ENCODE results near the gene DPYSL4.
A peak's percentile ranks its signal among the peaks of the same experiment; 100 is the strongest.
"Not testable (repeated sequence)": the region's sequence is repeated elsewhere in the genome, so short reads cannot be mapped to it uniquely, and the experiment has no call there.

Gene DPYSL4

DNA sequence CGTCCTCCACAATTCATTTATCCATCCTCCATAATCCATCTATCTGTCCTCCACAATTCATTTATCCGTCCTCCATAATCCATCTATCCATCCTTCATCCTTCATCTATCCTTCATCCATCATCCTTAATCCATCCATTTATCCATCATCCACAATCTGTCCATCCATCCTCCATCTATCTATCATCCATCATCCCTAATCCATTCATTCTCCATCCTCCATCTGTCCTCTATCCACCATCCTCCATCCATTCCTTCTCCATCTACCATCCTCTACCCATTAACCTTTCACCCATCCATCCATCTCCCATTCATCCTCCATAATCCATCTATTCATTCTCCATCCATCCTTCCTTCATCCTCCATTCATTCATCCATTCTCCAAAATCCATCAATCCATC, 36.0 kb upstream of the DPYSL4 start:
- no peak for DNase-seq

GRCh38 chr10:132151286-132151950, 35.3 kb upstream of the DPYSL4 start:
- DNase-seq: no peak

DNA sequence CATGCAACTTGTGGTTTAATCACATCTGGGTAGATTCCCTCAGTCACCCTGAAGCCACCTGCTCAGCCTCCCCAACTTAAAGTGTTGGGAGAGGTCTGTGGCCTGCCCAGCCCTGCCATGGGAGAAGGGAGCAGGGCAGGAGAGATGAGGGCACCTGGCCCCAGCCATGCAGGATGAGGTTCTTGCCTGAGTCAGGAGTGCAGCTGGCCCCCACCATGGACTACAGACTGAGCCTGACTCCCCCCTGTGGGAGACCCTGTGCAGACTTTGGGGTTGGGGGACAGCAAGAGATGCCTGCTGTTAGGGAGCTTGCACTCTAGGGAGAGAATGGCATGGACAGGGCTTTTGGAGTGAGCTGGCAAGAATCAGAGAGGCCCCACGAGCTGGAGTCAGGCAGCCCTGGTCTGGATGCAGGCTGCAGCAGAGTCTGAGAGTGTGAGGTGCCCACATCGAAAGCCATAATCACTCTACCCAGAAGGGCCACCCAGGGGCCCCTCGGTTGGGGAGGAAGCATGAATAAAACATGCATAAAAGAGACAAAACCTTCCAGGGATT, 34.7 kb upstream of the DPYSL4 start:
- no peak for DNase-seq

DNA sequence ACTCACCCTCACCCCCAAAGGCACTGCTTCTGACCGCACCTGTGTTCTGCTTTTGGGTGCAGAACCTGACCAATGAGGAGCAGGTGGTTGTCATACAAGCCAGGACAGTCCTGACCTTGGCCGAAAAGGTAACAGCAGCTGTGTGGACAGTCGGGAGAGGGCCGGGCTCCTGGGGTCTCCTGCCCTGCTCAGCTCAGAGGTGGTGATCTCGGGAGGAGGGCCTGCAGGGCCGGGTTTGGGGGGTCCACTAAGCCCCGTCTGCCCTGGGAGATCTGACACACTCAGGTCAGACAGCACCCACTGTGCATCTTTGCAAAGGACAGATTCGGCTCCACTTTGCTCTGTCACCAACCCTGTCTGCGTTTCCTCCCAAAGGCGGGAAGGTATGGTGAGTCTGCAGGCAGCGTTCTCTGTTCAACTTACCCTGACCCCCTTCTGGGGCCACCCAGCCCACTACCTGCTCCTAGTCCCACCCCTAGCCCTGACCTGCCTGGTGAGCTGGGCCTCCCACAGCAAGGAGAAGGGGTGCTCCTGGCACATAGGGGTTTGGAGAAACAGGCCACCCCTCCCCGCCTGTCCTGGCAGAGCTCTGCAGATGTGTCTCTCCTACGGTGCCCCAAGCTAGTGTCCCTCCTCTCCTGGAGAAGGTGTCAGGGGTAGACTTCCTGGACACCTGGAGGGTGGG, 33.7 kb upstream of the DPYSL4 start:
- no peak for DNase-seq

GRCh38 chr10:132153616-132154217, 33.0 kb upstream of the DPYSL4 start:
- no peak for DNase-seq

DNA sequence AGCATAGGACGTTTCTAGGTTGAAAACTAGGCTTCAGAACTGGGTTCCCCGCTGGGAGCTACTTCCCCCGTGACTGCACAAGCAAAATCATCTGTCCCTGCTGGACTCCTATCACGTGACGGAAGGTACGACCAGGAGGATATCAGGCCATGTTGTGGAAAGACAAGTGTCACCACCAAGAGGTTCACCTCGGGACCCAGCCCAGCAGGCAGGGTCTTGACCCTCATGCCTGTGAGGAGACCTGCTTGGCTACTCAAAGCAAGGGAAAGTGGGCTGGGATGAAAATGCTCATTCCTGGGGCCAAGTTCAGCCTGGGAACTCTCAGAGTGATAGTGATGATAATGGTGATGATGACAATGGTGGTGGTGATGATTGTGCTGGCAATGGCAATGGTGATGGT, 32.3 kb upstream of the DPYSL4 start:
- DNase-seq: no peak

DNA sequence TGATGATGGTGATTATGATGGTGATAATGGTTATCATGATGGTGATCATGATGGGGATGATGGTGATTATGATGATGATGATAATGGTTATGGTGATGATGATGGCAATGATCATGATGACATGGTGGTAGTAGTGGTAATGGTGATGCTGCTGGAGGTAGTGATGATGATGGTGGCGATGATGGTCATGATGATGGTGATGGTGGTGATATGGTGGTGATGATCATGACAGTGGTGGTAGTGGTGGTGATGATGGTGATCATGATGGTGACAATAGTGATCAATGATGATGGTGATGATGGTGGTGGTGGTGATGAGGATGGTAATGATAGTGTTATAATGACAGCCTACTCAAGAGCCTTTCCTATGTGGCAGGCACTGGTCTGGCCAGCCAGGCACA, 31.8 kb upstream of the DPYSL4 start:
- no peak for DNase-seq

DNA sequence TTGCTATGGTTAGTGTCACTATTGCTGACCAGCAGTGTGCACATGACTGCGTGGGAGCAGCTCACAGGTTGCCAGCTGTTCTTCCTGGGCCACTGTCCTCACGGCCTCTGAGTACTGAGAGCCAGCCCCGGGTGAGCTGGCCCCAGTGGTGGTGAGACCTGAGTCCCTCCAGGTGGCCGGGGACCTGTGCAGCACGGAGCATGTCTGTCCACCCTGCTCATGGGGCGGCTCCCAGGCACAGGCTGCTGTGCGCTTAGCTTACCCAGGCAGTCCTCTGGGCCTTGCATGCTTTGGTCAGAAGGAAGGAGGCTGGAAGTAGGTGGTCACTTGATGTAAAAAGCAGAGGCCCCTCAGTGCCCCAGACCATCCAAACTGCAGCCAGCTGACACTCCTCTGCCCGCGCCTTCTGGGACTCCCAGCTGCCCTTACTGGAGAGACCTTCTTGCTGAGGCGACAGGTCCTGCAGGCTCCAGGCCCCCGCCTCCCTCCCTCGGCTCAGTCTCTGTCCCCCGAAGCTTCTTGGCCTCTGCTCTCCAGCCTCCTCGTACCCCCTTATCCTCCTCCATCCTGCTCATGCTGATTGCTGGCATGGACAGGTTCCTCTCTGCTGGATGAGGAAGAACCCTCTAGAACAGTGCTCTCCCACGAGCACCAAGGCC, 30.9 kb upstream of the DPYSL4 start:
- DNase-seq: no peak

DNA sequence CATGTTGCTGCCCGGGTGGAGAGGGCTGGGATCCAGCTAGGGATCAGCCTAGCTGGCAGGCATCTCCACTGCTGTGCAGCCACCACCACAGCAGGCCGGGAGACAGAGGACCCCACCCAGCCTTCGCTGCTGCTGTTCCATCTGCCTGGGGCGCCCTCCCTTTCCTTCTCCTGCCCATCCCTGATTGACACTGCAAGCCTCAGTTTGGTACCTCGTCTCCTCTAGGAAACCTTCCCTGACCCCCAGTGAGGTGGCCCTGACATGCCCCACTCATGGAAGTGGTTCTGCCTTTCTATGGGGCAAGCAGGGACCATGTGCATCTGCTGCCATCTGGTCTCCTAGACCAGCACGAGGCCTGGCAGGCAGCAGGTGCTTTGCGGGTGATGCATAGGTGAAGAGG, 30.4 kb upstream of the DPYSL4 start:
- no peak for DNase-seq

DNA sequence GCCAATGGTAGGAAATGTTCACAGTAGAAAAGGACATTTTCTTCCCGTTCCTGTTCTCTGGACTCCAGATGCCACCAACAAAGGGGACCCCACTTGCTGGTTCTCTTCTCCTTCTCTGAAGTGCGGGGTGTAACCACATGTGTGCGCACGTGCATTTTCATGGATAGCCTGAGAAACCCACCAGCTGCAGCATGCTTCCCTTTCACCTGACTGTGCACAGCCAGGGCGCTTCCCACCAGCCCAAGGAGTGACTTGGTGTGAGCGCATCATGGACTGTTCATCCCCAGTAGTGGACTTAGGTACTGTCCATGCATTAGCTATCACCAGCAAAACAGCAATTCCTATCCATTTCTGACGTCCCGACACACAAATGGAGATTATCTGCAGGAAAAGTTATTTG, 29.6 kb upstream of the DPYSL4 start:
- DNase-seq: no peak

DNA sequence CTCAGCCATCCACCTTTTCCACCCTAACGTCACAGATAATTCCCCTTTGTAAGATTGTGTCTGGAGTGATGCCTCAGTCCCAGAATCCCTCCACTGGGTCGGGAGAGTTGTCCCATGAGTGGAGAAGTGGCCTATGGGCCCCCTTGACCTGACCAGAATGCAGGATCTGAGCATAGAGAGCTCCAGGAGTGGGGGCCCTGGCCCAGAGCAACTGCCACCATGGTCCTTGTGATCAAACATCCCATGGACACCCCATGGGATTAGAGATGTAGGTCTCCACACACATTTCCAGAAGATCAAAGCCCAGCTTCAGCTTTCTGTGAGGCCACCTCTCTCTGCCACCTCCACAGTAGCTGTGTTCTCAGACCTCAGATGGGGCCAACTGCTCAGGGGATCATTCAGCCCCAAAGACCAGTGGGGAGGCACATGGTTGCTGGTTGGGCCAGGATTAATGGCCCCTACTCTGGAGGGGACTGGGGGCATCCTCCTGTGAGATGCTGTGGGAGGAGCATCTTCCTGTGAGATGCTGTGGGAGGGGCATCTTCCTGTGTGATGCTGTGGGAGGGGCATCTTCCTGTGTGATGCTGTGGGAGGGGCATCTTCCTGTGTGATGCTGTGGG, 28.5 kb upstream of the DPYSL4 start:
- DNase-seq: no peak

GRCh38 chr10:132158823-132159222, 27.9 kb upstream of the DPYSL4 start:
- DNase-seq: no peak

GRCh38 chr10:132159302-132160230, 27.2 kb upstream of the DPYSL4 start:
- DNase-seq: not testable (repeated sequence)

DNA sequence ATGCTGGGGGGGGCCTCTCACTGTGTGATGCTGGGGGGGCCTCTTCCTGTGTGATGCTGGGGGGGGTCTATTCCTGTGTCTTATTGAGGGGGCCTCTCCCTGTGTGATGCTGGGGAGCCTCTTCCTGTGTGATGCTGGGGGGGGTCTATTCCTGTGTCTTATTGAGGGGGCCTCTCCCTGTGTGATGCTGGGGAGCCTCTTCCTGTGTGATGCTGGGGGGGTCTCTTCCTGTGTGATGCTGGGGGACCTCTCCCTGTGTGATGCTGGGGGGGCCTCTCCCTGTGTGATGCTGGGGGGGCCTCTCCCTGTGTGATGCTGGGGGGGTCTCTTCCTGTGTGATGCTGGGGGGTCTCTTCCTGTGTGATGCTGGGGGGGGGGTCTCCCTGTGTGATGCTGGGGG, 26.5 kb upstream of the DPYSL4 start:
- DNase-seq: not testable (repeated sequence)

- not testable (repeated sequence) for DNase-seq
Measured at GRCh38 chr10:132160834-132161622, 25.7 kb upstream of the DPYSL4 start.

GRCh38 chr10:132162021-132162531, 24.7 kb upstream of the DPYSL4 start:
- no peak for DNase-seq

DNA sequence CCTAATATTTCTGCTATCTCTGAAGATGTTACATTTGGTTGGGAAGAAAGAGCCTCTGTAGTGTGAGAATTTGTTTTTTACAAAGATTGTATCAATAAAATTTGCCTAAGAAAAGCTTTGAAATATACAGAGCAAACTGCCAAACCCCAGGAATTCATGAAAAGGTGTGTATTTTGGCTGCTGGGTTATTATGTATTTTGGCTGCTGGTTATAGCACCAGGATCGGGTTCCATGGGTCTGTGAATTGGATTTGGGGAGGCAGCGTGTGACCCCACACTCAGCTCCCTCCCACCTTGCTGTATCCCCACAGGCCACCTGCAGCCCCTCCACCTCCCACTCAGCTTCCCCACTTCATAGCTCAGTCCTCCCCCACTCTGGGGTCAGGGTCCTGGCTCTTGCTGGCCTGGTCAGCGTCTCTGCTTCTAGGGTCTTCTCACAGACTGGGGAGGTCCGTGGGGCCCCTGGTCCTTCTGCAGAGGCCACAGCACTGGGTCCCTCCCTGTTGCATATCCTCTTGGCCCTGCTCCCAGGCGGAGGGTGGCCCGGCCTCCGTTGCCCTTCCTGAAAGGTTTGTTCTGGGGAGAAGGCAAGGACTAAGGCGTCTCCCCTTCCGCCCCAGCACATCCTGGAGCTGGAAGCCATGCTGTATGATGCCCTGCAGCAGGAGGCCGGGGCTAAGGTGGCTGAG, 24.0 kb upstream of the DPYSL4 start:
- DNase-seq: no peak

DNA sequence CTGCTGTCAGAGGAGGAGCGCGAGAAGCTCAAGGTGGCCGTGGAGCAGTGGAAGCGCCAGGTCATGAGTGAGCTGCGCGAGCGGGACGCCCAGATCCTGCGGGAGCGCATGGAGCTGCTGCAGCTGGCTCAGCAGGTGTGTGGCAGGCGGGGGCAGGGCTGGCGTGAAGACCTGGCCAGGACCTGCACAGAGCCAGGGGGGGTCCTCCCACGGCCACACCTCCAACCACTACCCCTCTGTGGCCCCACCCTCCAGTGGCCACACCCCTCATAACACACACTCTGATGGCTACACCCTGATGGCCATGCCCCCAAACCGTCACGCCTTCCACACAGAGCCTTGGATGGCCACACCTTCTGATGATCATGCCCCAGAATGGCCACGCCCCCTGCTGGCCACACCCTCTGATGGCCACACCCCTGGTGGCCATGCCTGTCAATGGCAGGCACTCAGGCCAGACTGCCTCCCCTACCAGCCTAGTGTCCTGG, 23.4 kb upstream of the DPYSL4 start:
- peak; percentile 86 for DNase-seq

- no peak for DNase-seq
Measured at GRCh38 chr10:132163826-132164515, 22.8 kb upstream of the DPYSL4 start.

All from NCI-H526 treated with DMSO at 0.1 percent for 48 hours (cell line).